Thoracic aorta (tissue), 2 donors: ENCODE results near the gene HMGB1. TPM values are rescaled to one million over a fixed set of nuclear protein-coding genes. Genes with fewer than 3 reads are reported as not detected.

Experiments used
- total RNA-seq, 2 donors: library from RNA; depleted of rRNA; stranded (reverse); fragments of >200 nt; gene quantifications; one replicate each; pipeline versions ENCODE4 v1.1.0 to v1.2.3, GENCODE V29; 2016

Gene HMGB1
- total RNA-seq, 2 donors from 2014 or later = 188 to 369 TPM

Other genes starting within 250 kb of the HMGB1 start
- 10 to 100 TPM; 13.7 to 19.1 TPM for gene KATNAL1, start 158.4 kb downstream of the HMGB1 start, total RNA-seq
- gene UBE2L5, start 43.4 kb downstream of the HMGB1 start, total RNA-seq = 1 to 10 TPM in 1 of 2 donors, not detected in 1; 1.1 TPM
- gene USPL1, start 152.0 kb upstream of the HMGB1 start, total RNA-seq = 10 to 100 TPM; 20.7 to 25.3 TPM